Neural cell (in vitro differentiated cells): ENCODE measurements around the gene PARVG.

ENCODE experiments used
- CTCF ChIP-seq: fragments of 450-650 bp; IDR thresholded peaks from 2 replicates; pipeline ENCODE4 v1.5.1; 2014; ENCODE audit warnings: antibody characterized with exemption, mild to moderate bottlenecking, moderate library complexity; ENCODE audit not compliant: poor library complexity, severe bottlenecking
- EP300 ChIP-seq: fragments of 450-650 bp; conservative IDR thresholded peaks from 2 replicates; pipeline ENCODE4 v1.6.1; 2014; ENCODE audit warnings: antibody characterized with exemption, mild to moderate bottlenecking, moderate library complexity; ENCODE audit not compliant: poor library complexity, severe bottlenecking
- EZH2 ChIP-seq: fragments of 200-600, 300-800 bp; shearing (Covaris generic), sonication (generic); IDR thresholded peaks from 2 replicates; pipeline ENCODE4 v1.6.1; 2014; ENCODE audit warnings: antibody characterized with exemption, low read length, borderline replicate concordance, mild to moderate bottlenecking; ENCODE audit not compliant: insufficient read depth, poor library complexity, severe bottlenecking
- MXI1 ChIP-seq: fragments of 450-650 bp; conservative IDR thresholded peaks from 2 replicates; pipeline ENCODE4 v1.6.1; 2014; ENCODE audit warnings: antibody characterized with exemption, mild to moderate bottlenecking; ENCODE audit not compliant: poor library complexity, severe bottlenecking
- POLR2AphosphoS5 ChIP-seq: IDR thresholded peaks from 2 replicates; pipeline ENCODE4 v1.6.1; 2012
- RAD21 ChIP-seq: fragments of 450-650 bp; conservative IDR thresholded peaks from 2 replicates; pipeline ENCODE4 v1.6.1; 2014; ENCODE audit warnings: antibody characterized with exemption, mild to moderate bottlenecking, moderate library complexity
- REST ChIP-seq: IDR thresholded peaks from 2 replicates; pipeline ENCODE4 v1.6.1; 2012; ENCODE audit warnings: borderline replicate concordance
- SMC3 ChIP-seq: fragments of 450-650 bp; conservative IDR thresholded peaks from 2 replicates; pipeline ENCODE4 v1.6.1; 2014; ENCODE audit warnings: antibody characterized with exemption, mild to moderate bottlenecking, moderate library complexity; ENCODE audit not compliant: poor library complexity

- TF ChIP-seq CTCF = no peak
- no peak for TF ChIP-seq MXI1
- TF ChIP-seq POLR2AphosphoS5 = no peak
- TF ChIP-seq EZH2 = no peak
- TF ChIP-seq RAD21 = no peak
- no peak for TF ChIP-seq REST
- no peak for TF ChIP-seq EP300
- no peak for TF ChIP-seq SMC3
Measured at GRCh38 chr22:44256085-44256484, 75.4 kb downstream of the PARVG start.
